Activated naive CD8-positive, alpha-beta T cell treated with anti-CD3 and anti-CD28 coated beads, Interleukin-2, amount 10 ng/mL, durations not matched to agents 7 days and 5 days (primary cell): Measurements from ENCODE around the gene XRRA1. TPM values are rescaled to one million over a fixed set of nuclear protein-coding genes. Genes with fewer than 3 reads are reported as not detected.
"Not testable (repeated sequence)": the region's sequence is repeated elsewhere in the genome, so short reads cannot be mapped to it uniquely, and the experiment has no call there.

Experiments used
- ATAC-seq: fragments of 150-1000 bp; cut with Tn5 transposase; one replicate; pipeline ENCODE4 v1.10.0; 2021; ENCODE audit warnings: low read depth, moderate library complexity
- POLR2A ChIA-PET: fragments of 350-600 bp; sonication (Branson Sonifier 250); formaldehyde crosslinking; loops from one replicate; lab custom pipeline; 2021; ENCODE audit warnings: antibody characterized with exemption; lab: Charles Lee
- DNase-seq: peaks from one replicate; pipeline ENCODE4 v3.0.0; 2021
- H3K27ac Mint-ChIP-seq: one replicate; pipeline ENCODE4 v1.8.0; 2022; ENCODE audit warnings: mild to moderate bottlenecking, mixed read lengths
- H3K27me3 Mint-ChIP-seq: one replicate; pipeline ENCODE4 v1.8.0; 2022; ENCODE audit warnings: mild to moderate bottlenecking, moderate library complexity, mixed read lengths
- H3K36me3 Mint-ChIP-seq: one replicate; pipeline ENCODE4 v1.8.0; 2021; ENCODE audit warnings: mild to moderate bottlenecking, mixed read lengths
- H3K4me1 Mint-ChIP-seq: one replicate; pipeline ENCODE4 v1.8.0; 2021; ENCODE audit warnings: mixed read lengths
- H3K4me3 Mint-ChIP-seq: one replicate; pipeline ENCODE4 v1.8.0; 2022; ENCODE audit warnings: mild to moderate bottlenecking, moderate library complexity, mixed read lengths
- H3K9me3 Mint-ChIP-seq: one replicate; pipeline ENCODE4 v1.8.0; 2021; ENCODE audit warnings: mixed read lengths
- total RNA-seq, 2 experiments: library from RNA; stranded (reverse); gene quantifications; one replicate each; pipeline ENCODE4 v1.2.3, GENCODE V29; 2021

XRRA1 gene
- total RNA-seq, 2 experiments from 2014 or later, result 36.0 to 42.9 TPM

DNA sequence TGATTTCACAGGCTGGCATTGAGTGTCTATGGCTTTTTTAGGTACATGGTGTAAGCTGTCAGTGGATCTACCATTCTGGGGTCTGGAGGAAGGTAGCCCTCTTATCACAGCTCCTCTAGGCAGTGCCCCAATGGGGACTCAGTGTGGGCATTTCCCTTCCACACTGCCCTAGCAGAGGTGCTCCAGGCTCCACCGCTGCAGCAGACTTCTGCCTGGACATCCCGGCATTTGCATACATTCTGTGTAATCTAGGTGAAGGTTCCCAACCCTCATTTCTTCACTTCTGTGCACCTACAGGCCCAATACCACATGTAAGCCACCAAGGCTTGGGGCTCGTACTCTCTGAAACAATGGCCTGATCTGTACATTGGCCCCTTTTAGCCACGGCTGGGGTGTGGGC lies 122.0 kb downstream of the XRRA1 start:
- POLR2A ChIA-PET, result no interaction called here
- Mint-ChIP-seq H3K27me3 (no peaks in the 10 kb centered on the region), H3K27ac (no peak overlapping the region), H3K9me3 (peaks cover 25% of the 10 kb centered on the region), H3K4me3 (no peak overlapping the region), H3K36me3 (peaks cover 89% of the 10 kb centered on the region), H3K4me1 (no peaks in the 10 kb centered on the region)
- no peak for DNase-seq
- ATAC-seq, result no peak

- Mint-ChIP-seq H3K36me3 (peaks cover 85% of the 10 kb centered on the region), H3K9me3 (peaks cover 24% of the 10 kb centered on the region)
- POLR2A ChIA-PET, H3K27ac Mint-ChIP-seq, H3K4me3 Mint-ChIP-seq, ATAC-seq, DNase-seq, H3K27me3 Mint-ChIP-seq, H3K4me1 Mint-ChIP-seq: not testable (repeated sequence)
Measured at GRCh38 chr11:74825596-74825995, 123.3 kb downstream of the XRRA1 start.

DNA sequence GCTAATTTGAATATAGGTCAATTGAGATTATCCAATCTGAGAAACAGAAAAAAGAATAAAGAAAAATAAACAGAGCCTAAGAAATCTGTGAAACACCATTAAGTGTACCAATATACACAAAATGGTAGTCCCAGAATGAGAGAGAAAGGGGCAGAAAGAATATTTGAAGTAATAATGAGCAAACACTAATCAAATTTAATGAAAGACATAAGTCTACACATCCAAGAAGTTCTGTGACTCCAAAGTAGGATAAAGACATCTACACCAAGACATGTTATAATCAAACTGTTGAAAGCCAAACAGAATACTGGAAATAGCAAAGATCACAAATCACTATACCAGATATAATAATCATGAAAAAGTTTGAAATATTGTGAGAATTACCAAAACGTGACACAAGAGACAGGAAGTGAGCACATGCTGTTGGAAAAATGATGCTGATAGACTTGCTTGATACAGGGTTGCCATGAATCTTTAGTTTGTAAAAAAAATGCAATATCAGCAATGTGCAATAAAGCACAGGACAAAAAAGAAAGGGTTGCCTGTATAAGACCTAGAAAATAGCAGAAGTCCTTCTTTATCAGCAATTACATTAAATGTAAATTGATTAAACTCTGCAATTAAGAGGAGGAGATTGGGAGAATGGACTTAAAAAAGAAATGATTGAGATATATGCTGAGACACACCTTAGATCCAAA lies 124.5 kb downstream of the XRRA1 start:
- H3K9me3 Mint-ChIP-seq, result peaks cover 27% of the 10 kb centered on the region
- no peak for ATAC-seq
- DNase-seq, result no peak
- no peaks in the 10 kb centered on the region for H3K27me3 Mint-ChIP-seq
- no peak overlapping the region for H3K4me3 Mint-ChIP-seq
- POLR2A ChIA-PET, result no interaction called here
- peaks cover 4% of the 10 kb centered on the region for H3K4me1 Mint-ChIP-seq
- no peak overlapping the region for H3K27ac Mint-ChIP-seq
- peaks cover 86% of the 10 kb centered on the region for H3K36me3 Mint-ChIP-seq

- DNase-seq (no peak), ATAC-seq (no peak)
- Mint-ChIP-seq H3K27ac (no peak overlapping the region), H3K27me3 (no peaks in the 10 kb centered on the region), H3K9me3 (peaks cover 14% of the 10 kb centered on the region), H3K4me3 (no peak overlapping the region), H3K4me1 (peaks cover 11% of the 10 kb centered on the region), H3K36me3 (peaks cover 82% of the 10 kb centered on the region)
- POLR2A ChIA-PET, result no interaction called here
Measured at GRCh38 chr11:74822170-74822569, 126.7 kb downstream of the XRRA1 start.

DNA sequence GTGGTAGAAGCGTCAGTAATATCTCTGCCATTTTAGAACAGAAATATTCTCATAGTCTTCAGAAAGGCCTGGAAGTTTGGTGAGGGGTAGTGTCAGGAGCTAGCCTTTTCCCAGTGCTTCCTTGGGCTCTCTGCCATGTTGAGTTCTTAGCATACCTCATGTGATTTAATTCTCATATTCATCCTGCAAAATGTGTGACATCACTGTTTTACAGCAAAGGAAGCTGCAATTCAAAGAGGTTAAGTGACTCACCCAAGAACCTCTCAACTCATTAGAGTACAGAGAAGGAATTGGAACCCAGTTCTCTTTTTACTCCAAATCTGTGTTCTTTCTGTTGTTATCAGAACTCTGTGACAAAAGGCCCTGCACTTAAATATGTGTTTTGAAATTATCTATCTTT lies 128.1 kb downstream of the XRRA1 start:
- H3K27me3 Mint-ChIP-seq, result no peaks in the 10 kb centered on the region
- POLR2A ChIA-PET, result interaction anchor here (0.6 kb wide), 1 partner anchor 167 kb away, joined by 4 read pairs; no protein-coding TSS in a partner anchor
- peaks cover 80% of the 10 kb centered on the region for H3K36me3 Mint-ChIP-seq
- H3K9me3 Mint-ChIP-seq, result peaks cover 12% of the 10 kb centered on the region
- ATAC-seq (no peak), DNase-seq (no peak)
- peaks cover 11% of the 10 kb centered on the region for H3K4me1 Mint-ChIP-seq
- H3K4me3 Mint-ChIP-seq, result no peak overlapping the region
- no peak overlapping the region for H3K27ac Mint-ChIP-seq

DNA sequence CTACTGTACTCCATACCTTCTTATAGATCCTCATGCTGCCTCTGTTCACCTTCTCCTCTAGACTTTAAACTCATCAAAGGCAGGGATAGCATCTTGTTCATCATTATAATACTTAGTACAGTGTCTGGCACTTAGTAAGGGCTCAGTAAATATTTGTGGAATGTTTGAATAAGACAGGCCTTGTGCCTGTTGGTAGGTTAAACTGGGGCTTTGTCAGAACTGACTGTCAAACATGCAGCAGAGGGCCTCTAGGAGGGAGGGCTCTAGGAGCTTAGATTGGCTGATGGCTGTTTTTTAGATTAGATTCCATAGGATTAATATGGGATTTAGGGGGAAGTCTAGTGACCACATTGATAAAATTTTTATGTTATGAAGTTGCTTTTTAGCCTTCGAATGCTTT lies 129.5 kb downstream of the XRRA1 start:
- Mint-ChIP-seq H3K4me1 (peaks cover 11% of the 10 kb centered on the region), H3K36me3 (peaks cover 69% of the 10 kb centered on the region), H3K9me3 (peaks cover 7% of the 10 kb centered on the region), H3K27me3 (no peaks in the 10 kb centered on the region), H3K4me3 (no peak overlapping the region), H3K27ac (no peak overlapping the region)
- DNase-seq (no peak), ATAC-seq (no peak)
- POLR2A ChIA-PET, result interaction anchor here (0.7 kb wide), 1 partner anchor 1306 kb away, joined by 4 read pairs; no protein-coding TSS in a partner anchor

- peaks cover 4% of the 10 kb centered on the region for H3K9me3 Mint-ChIP-seq
- H3K4me3 Mint-ChIP-seq, result no peak overlapping the region
- no peak for DNase-seq
- peaks cover 11% of the 10 kb centered on the region for H3K4me1 Mint-ChIP-seq
- H3K27ac Mint-ChIP-seq, result peak overlapping the region; percentile 39
- POLR2A ChIA-PET, result no interaction called here
- ATAC-seq, result peak; percentile 45
- H3K36me3 Mint-ChIP-seq, result peaks cover 59% of the 10 kb centered on the region
- no peaks in the 10 kb centered on the region for H3K27me3 Mint-ChIP-seq
Measured at GRCh38 chr11:74818283-74818946, 130.5 kb downstream of the XRRA1 start.

DNA sequence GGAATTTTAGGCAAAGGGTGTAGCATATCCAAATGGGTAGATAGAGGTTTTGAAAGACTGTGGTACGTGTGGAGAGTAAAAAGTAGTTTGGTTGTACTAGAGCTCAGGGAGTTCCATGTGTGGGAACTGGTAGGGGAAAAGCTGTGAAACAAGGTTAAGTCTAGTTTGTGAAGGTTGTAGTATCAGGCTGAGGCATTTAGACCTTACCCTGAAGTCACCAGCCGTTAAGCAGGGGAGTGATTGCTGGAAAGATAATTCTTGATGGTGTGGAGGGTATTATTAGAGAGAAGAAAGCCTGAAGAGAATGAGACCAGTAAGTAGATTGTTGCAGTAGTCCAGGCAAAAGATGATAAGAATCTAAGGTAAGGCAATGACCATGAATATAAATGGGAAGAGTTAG lies 132.2 kb downstream of the XRRA1 start:
- Mint-ChIP-seq H3K4me1 (peaks cover 12% of the 10 kb centered on the region), H3K27ac (no peak overlapping the region), H3K9me3 (peaks cover 6% of the 10 kb centered on the region), H3K27me3 (no peaks in the 10 kb centered on the region), H3K4me3 (no peak overlapping the region), H3K36me3 (peaks cover 53% of the 10 kb centered on the region)
- POLR2A ChIA-PET, result interaction anchor here (0.6 kb wide), 1 partner anchor 297 kb away, joined by 3 read pairs; no protein-coding TSS in a partner anchor
- DNase-seq, result no peak
- no peak for ATAC-seq

DNA sequence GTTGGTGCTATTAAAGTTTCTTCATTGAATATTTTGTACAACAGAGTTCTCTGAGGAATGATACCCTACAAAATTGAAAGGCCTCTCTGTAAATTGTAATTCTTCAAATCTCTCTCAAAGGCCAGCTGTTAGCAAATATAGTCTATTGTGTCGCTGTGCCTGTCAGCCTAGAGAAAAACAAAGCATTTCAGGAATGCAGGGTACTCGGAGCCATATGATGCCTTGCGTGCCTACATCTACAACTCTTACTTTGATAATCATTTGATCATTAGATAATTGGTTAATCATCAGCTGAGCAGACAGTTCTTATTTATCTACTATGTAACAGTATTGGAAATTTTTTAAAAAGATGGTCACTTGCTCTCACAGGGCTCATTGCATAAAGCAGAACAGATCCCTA lies 132.9 kb downstream of the XRRA1 start:
- DNase-seq, result no peak
- POLR2A ChIA-PET, result interaction anchor here (0.6 kb wide), 1 partner anchor 296 kb away, joined by 3 read pairs; no protein-coding TSS in a partner anchor
- Mint-ChIP-seq H3K27ac (no peak overlapping the region), H3K9me3 (peaks cover 5% of the 10 kb centered on the region), H3K27me3 (no peaks in the 10 kb centered on the region), H3K4me3 (no peak overlapping the region), H3K36me3 (peaks cover 49% of the 10 kb centered on the region), H3K4me1 (peaks cover 12% of the 10 kb centered on the region)
- no peak for ATAC-seq

DNA sequence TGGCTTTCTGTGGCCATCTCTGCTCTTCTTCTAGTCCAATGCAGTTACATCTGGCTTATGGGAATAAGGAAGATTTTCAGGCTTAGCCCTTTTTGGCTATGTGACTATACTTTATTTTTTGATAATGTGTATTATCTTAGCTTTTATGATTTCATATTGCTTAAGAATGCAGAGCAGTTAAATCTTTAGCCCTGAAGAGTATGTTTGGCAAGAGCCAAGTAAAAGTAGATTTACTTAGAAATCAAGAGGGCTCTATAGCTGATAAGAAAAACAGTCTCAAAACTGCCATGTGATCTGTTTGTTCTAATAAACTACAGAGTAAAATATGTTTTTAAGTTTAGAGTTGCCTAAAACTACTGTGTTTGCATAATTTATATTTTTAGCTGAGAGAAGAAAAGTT lies 139.1 kb downstream of the XRRA1 start:
- H3K4me3 Mint-ChIP-seq, result no peak overlapping the region
- H3K4me1 Mint-ChIP-seq, result peaks cover 6% of the 10 kb centered on the region
- DNase-seq (no peak), ATAC-seq (no peak)
- POLR2A ChIA-PET, result no interaction called here
- H3K27ac Mint-ChIP-seq, result no peak overlapping the region
- peaks cover 15% of the 10 kb centered on the region for H3K36me3 Mint-ChIP-seq
- peaks cover 2% of the 10 kb centered on the region for H3K9me3 Mint-ChIP-seq
- no peaks in the 10 kb centered on the region for H3K27me3 Mint-ChIP-seq

- Mint-ChIP-seq H3K4me1 (peaks cover 6% of the 10 kb centered on the region), H3K9me3 (peaks cover 2% of the 10 kb centered on the region), H3K27ac (no peak overlapping the region), H3K4me3 (no peak overlapping the region), H3K36me3 (peaks cover 14% of the 10 kb centered on the region), H3K27me3 (no peaks in the 10 kb centered on the region)
- DNase-seq (no peak), ATAC-seq (no peak)
- POLR2A ChIA-PET, result no interaction called here
Measured at GRCh38 chr11:74806267-74806666, 142.6 kb downstream of the XRRA1 start.

DNA sequence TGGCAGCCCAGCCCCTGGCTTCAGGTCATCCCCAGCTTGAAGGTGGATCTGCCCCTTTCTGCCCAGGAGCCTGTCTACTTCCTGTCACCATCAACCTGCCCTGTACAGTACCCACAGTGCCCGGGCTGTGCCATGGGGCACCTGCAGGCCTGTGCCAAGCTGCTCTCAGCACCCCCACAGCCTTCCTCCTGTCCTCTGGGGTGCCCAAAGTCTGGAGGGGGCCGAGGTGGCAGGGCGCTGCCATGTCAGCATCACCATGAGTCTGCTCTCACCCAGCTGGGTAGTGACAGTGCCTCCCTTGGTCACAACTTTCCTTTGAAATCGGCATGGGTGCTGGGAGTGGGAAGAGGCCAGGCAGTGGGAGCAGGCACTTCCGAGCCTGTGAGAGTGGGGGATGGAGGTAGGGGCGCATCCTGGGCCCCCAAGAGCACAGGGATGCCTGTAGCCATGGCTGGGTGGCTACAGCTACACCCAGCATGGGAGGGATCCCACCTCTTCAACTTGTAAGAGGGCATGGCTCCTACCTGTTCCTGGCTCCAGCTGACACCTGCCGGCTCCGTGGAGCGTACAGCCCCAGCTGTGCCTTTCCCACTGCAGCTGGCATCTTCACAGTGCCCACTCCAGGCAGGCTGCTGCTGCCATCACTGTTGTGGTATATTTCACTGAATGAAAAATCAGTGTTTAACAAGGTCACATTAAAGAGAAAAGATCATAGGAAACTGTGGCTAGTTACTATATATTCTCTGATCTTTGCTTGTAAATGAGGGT lies 157.4 kb downstream of the XRRA1 start:
- Mint-ChIP-seq H3K4me3 (no peak overlapping the region), H3K36me3 (peaks cover 55% of the 10 kb centered on the region), H3K27me3 (no peaks in the 10 kb centered on the region), H3K9me3 (peaks cover 13% of the 10 kb centered on the region), H3K27ac (no peak overlapping the region), H3K4me1 (no peaks in the 10 kb centered on the region)
- POLR2A ChIA-PET, result no interaction called here
- no peak for ATAC-seq
- no peak for DNase-seq
